ENCODE results near the gene SPRTN. TPM values are rescaled to one million over a fixed set of nuclear protein-coding genes. Genes with fewer than 3 reads are reported as not detected.

The SPRTN gene
- total RNA-seq, 1 experiment from 2014 or later: 14.9 TPM

GRCh38 chr1:231372501-231372900 is 34.4 kb downstream of the SPRTN start:
- Histone ChIP-seq H3K79me2 (ENCODE audit: insufficient read depth, low read length) (peaks cover 84% of the 10 kb centered on the region), H3K27ac (ENCODE audit: low read depth, low read length) (no peak overlapping the region), H2AFZ (ENCODE audit: low read depth, low read length, poor library complexity, severe bottlenecking) (no peak overlapping the region), H3K4me2 (ENCODE audit: low read length) (no peak overlapping the region), H3K9me2 (ENCODE audit: insufficient read depth) (no peaks in the 10 kb centered on the region), H3K4me1 (ENCODE audit: control insufficient read depth in 1 of 2, insufficient read depth in 2 of 2, low read length in 2 of 2) (no peaks in the 10 kb centered on the region), H3K9ac (ENCODE audit: low read length) (no peak overlapping the region), H4K20me1 (ENCODE audit: insufficient read depth) (peaks cover 3% of the 10 kb centered on the region; the same call in 1 of the 2 replicates), H3K4me3 (replicated peaks in 1 of 2; ENCODE audit: low read depth in 1 of 2, low read length in 2 of 2) (no peak overlapping the region), H3K27me3 (ENCODE audit: insufficient read depth, low read length) (no peaks in the 10 kb centered on the region), H3K9me3 (ENCODE audit: control insufficient read depth in 1 of 2, insufficient read depth in 1 of 2, low read depth in 1 of 2, low read length in 2 of 2) (no peaks in the 10 kb centered on the region), H3K36me3 (ENCODE audit: control insufficient read depth in 1 of 2, insufficient read depth in 2 of 2, low read length in 2 of 2) (peaks cover 3 to 9% of the 10 kb centered on the region in 2 experiments; a peak in 1 of 4 replicates)
- DNase-seq (ENCODE audit: low read depth, low spot score) (no peak), ATAC-seq (no peak)
- ChIA-PET CTCF (no interaction called here), RAD21 (ENCODE audit: low non-redundant PET in 1 of 2, low total read pairs in 2 of 2, uncharacterized antibody in 2 of 2, unreplicated experiment in 2 of 2) (no interaction called here), POLR2A (no interaction called here)
- intact Hi-C loops (cut with micrococcal nuclease): no loop called here
- BruUV-seq (replicated peaks): no TSS peak
- no peak for TF ChIP-seq SRF (IDR thresholded peaks at IDR 0.05; ENCODE audit: low read depth)
- TF ChIP-seq YY1 (IDR thresholded peaks at IDR 0.05; ENCODE audit: extremely low read depth, insufficient replicate concordance, low read depth, low read length): no peak
- TF ChIP-seq EZH2 (IDR thresholded peaks at IDR 0.05): no peak
- no peak for TF ChIP-seq ZFX (IDR thresholded peaks at IDR 0.05)
- no peak for TF ChIP-seq POLR2AphosphoS5 (IDR thresholded peaks at IDR 0.05; ENCODE audit: low read depth, low read length)
- no peak for TF ChIP-seq REST (IDR thresholded peaks at IDR 0.05; ENCODE audit: low read depth)
- TF ChIP-seq EGR1 (IDR thresholded peaks at IDR 0.05; ENCODE audit: low read depth): no peak
- no peak for TF ChIP-seq MAX (IDR thresholded peaks at IDR 0.05)
- TF ChIP-seq ATF3 (IDR thresholded peaks at IDR 0.05): no peak
